Effector memory CD8-positive, alpha-beta T cell (primary cell): Measurements from ENCODE around the gene ANKK1.

Experiments
- ATAC-seq: fragments of 150-1000 bp; cut with Tn5 transposase; replicated peaks from 2 replicates; pipeline ENCODE4 v1.10.0; 2021; ENCODE audit warnings: mild to moderate bottlenecking, moderate library complexity
- DNase-seq, 3 experiments: peaks; one replicate each; pipeline ENCODE4 v3.0.0; 2021
- H3K27ac Mint-ChIP-seq, 2 donors: one replicate each; pipeline ENCODE4 v1.8.0; 2022; ENCODE audit warnings: mild to moderate bottlenecking in 2 of 2, mixed read lengths in 2 of 2, moderate library complexity in 2 of 2
- H3K27me3 Mint-ChIP-seq, 2 donors: one replicate each; pipeline ENCODE4 v1.8.0; 2022; ENCODE audit warnings: mixed read lengths in 2 of 2
- H3K36me3 Mint-ChIP-seq: one replicate; pipeline ENCODE4 v1.8.0; 2022; ENCODE audit warnings: mild to moderate bottlenecking, moderate library complexity, mixed read lengths; ENCODE audit not compliant: insufficient read depth
- H3K4me1 Mint-ChIP-seq, 2 donors: one replicate each; pipeline ENCODE4 v1.8.0; 2022; ENCODE audit warnings: low read depth in 2 of 2, mixed read lengths in 2 of 2
- H3K4me3 Mint-ChIP-seq, 2 donors: one replicate each; pipeline ENCODE4 v1.8.0; 2022; ENCODE audit warnings: mild to moderate bottlenecking in 2 of 2, mixed read lengths in 2 of 2, moderate library complexity in 2 of 2
- H3K9me3 Mint-ChIP-seq, 2 donors: one replicate each; pipeline ENCODE4 v1.8.0; 2022; ENCODE audit warnings: mixed read lengths in 2 of 2

Gene ANKK1

GRCh38 chr11:113408206-113408605, 20.6 kb downstream of the ANKK1 start:
- Mint-ChIP-seq H3K27ac (no peak overlapping the region), H3K4me1 (peaks cover 0 to 5% of the 10 kb centered on the region in 2 donors), H3K36me3 (peaks cover 2% of the 10 kb centered on the region), H3K4me3 (no peak overlapping the region), H3K27me3 (peaks cover 5 to 67% of the 10 kb centered on the region in 2 donors), H3K9me3 (no peaks in the 10 kb centered on the region)
- no peak for DNase-seq
- no peak for ATAC-seq

- Mint-ChIP-seq H3K4me1 (peaks cover 0 to 5% of the 10 kb centered on the region in 2 donors), H3K36me3 (peaks cover 2% of the 10 kb centered on the region), H3K9me3 (no peaks in the 10 kb centered on the region), H3K27ac (no peak overlapping the region), H3K27me3 (peaks cover 5 to 60% of the 10 kb centered on the region in 2 donors), H3K4me3 (no peak overlapping the region)
- no peak for DNase-seq
- ATAC-seq, result no peak
Measured at GRCh38 chr11:113408887-113409286, 21.3 kb downstream of the ANKK1 start.

GRCh38 chr11:113409526-113409925, 21.9 kb downstream of the ANKK1 start:
- H3K4me1 Mint-ChIP-seq, result peaks cover 0 to 5% of the 10 kb centered on the region in 2 donors
- peaks cover 8 to 54% of the 10 kb centered on the region in 2 donors for H3K27me3 Mint-ChIP-seq
- H3K9me3 Mint-ChIP-seq, result no peaks in the 10 kb centered on the region
- DNase-seq, result no peak
- no peak for ATAC-seq
- H3K36me3 Mint-ChIP-seq, result peaks cover 2% of the 10 kb centered on the region
- H3K4me3 Mint-ChIP-seq, result no peak overlapping the region
- H3K27ac Mint-ChIP-seq, result no peak overlapping the region

- Mint-ChIP-seq H3K27me3 (peaks cover 14 to 44% of the 10 kb centered on the region in 2 donors), H3K27ac (no peak overlapping the region), H3K36me3 (peaks cover 2% of the 10 kb centered on the region), H3K4me1 (peaks cover 0 to 5% of the 10 kb centered on the region in 2 donors), H3K4me3 (no peak overlapping the region), H3K9me3 (no peaks in the 10 kb centered on the region)
- DNase-seq, result no peak
- no peak for ATAC-seq
Measured at GRCh38 chr11:113410414-113411135, 23.0 kb downstream of the ANKK1 start.

- no peak overlapping the region for H3K4me3 Mint-ChIP-seq
Measured at GRCh38 chr11:113411536-113411935, 24.0 kb downstream of the ANKK1 start.

GRCh38 chr11:113412675-113413074, 25.1 kb downstream of the ANKK1 start:
- Mint-ChIP-seq H3K27ac (no peak overlapping the region), H3K4me3 (no peak overlapping the region), H3K4me1 (no peaks in the 10 kb centered on the region), H3K9me3 (no peaks in the 10 kb centered on the region), H3K27me3 (peaks cover 14 to 30% of the 10 kb centered on the region in 2 donors), H3K36me3 (peaks cover 2% of the 10 kb centered on the region)
- DNase-seq, result no peak
- ATAC-seq, result no peak

More at GRCh38 chr11:113411536-113411935, 24.0 kb downstream of the ANKK1 start:
- DNase-seq (no peak), ATAC-seq (no peak)
- Mint-ChIP-seq H3K27ac (no peak overlapping the region), H3K36me3 (peaks cover 2% of the 10 kb centered on the region), H3K9me3 (no peaks in the 10 kb centered on the region), H3K4me1 (peaks cover 0 to 2% of the 10 kb centered on the region in 2 donors), H3K27me3 (peaks cover 14 to 40% of the 10 kb centered on the region in 2 donors)

GRCh38 chr11:113415343-113415742, 27.8 kb downstream of the ANKK1 start:
- peaks cover 2% of the 10 kb centered on the region for H3K36me3 Mint-ChIP-seq
- no peak overlapping the region for H3K4me3 Mint-ChIP-seq
- no peak overlapping the region for H3K27ac Mint-ChIP-seq
- no peaks in the 10 kb centered on the region for H3K9me3 Mint-ChIP-seq
- ATAC-seq (no peak), DNase-seq (no peak)
- H3K4me1 Mint-ChIP-seq, result no peaks in the 10 kb centered on the region
- H3K27me3 Mint-ChIP-seq, result peaks cover 9 to 27% of the 10 kb centered on the region in 2 donors

GRCh38 chr11:113417428-113417827, 29.8 kb downstream of the ANKK1 start:
- ATAC-seq (no peak), DNase-seq (no peak)
- Mint-ChIP-seq H3K9me3 (no peaks in the 10 kb centered on the region), H3K27ac (no peak overlapping the region), H3K4me1 (no peaks in the 10 kb centered on the region), H3K36me3 (peaks cover 2% of the 10 kb centered on the region), H3K27me3 (peaks cover 9 to 15% of the 10 kb centered on the region in 2 donors), H3K4me3 (no peak overlapping the region)

- no peak overlapping the region for H3K4me3 Mint-ChIP-seq
- peaks cover 6 to 15% of the 10 kb centered on the region in 2 donors for H3K27me3 Mint-ChIP-seq
- no peaks in the 10 kb centered on the region for H3K9me3 Mint-ChIP-seq
- DNase-seq, result no peak
- no peaks in the 10 kb centered on the region for H3K4me1 Mint-ChIP-seq
- H3K36me3 Mint-ChIP-seq, result no peaks in the 10 kb centered on the region
- no peak overlapping the region for H3K27ac Mint-ChIP-seq
- ATAC-seq, result no peak
Measured at GRCh38 chr11:113419454-113420003, 31.9 kb downstream of the ANKK1 start.

- H3K36me3 Mint-ChIP-seq, result no peaks in the 10 kb centered on the region
- DNase-seq, result no peak
- peaks cover 0 to 15% of the 10 kb centered on the region in 2 donors for H3K27me3 Mint-ChIP-seq
- ATAC-seq, result no peak
- no peaks in the 10 kb centered on the region for H3K9me3 Mint-ChIP-seq
- no peaks in the 10 kb centered on the region for H3K4me1 Mint-ChIP-seq
- no peak overlapping the region for H3K4me3 Mint-ChIP-seq
- no peak overlapping the region for H3K27ac Mint-ChIP-seq
Measured at GRCh38 chr11:113420808-113421207, 33.2 kb downstream of the ANKK1 start.

- Mint-ChIP-seq H3K27ac (no peak overlapping the region), H3K4me1 (no peaks in the 10 kb centered on the region), H3K36me3 (no peaks in the 10 kb centered on the region), H3K9me3 (no peaks in the 10 kb centered on the region), H3K27me3 (no peaks in the 10 kb centered on the region), H3K4me3 (no peak overlapping the region)
- no peak for DNase-seq
- no peak for ATAC-seq
Measured at GRCh38 chr11:113426686-113427085, 39.1 kb downstream of the ANKK1 start.

GRCh38 chr11:113431746-113432145, 44.2 kb downstream of the ANKK1 start:
- Mint-ChIP-seq H3K4me1 (no peaks in the 10 kb centered on the region), H3K9me3 (no peaks in the 10 kb centered on the region), H3K27me3 (peaks cover 16 to 21% of the 10 kb centered on the region in 2 donors), H3K36me3 (no peaks in the 10 kb centered on the region), H3K27ac (no peak overlapping the region), H3K4me3 (no peak overlapping the region)
- DNase-seq (no peak), ATAC-seq (no peak)

- Mint-ChIP-seq H3K4me3 (no peak overlapping the region), H3K36me3 (no peaks in the 10 kb centered on the region), H3K27me3 (peaks cover 16 to 21% of the 10 kb centered on the region in 2 donors), H3K9me3 (no peaks in the 10 kb centered on the region), H3K4me1 (no peaks in the 10 kb centered on the region), H3K27ac (no peak overlapping the region)
- no peak for ATAC-seq
- DNase-seq, result no peak
Measured at GRCh38 chr11:113435190-113435968, 47.8 kb downstream of the ANKK1 start.
